Measurements from ENCODE around the gene CHPF2.

DNA sequence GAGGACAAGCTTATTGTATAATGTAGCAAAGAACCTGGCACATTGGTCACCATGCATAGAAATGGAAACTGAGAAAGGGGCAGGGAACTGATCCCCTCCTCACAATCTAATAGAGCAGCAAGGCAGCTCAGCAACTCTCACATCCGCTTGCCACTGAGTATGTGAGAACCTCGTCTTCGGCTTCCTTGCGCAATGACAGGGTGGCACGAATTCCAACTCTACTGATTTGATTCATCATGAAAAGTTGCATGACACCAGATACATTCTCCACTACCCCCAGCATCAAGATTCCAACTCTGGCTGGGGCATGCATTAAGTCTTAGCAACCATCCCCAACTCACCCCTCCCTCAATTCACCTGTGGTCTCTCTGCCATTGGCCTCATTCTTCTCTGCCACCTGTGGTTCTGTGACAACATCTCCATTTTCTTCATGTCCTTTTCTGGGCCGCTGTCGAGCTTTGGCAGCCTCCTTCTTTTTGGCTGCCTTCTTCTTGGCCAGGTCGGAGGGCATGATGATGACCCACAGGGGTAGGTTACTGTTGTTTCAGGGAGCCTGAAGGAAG, 6.3 kb upstream of the CHPF2 start:
- no peak for TF ChIP-seq POLR2A (IDR thresholded peaks at IDR 0.05)
- TF ChIP-seq, protein P1, sequence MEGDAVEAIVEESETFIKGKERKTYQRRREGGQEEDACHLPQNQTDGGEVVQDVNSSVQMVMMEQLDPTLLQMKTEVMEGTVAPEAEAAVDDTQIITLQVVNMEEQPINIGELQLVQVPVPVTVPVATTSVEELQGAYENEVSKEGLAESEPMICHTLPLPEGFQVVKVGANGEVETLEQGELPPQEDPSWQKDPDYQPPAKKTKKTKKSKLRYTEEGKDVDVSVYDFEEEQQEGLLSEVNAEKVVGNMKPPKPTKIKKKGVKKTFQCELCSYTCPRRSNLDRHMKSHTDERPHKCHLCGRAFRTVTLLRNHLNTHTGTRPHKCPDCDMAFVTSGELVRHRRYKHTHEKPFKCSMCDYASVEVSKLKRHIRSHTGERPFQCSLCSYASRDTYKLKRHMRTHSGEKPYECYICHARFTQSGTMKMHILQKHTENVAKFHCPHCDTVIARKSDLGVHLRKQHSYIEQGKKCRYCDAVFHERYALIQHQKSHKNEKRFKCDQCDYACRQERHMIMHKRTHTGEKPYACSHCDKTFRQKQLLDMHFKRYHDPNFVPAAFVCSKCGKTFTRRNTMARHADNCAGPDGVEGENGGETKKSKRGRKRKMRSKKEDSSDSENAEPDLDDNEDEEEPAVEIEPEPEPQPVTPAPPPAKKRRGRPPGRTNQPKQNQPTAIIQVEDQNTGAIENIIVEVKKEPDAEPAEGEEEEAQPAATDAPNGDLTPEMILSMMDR (IDR thresholded peaks at IDR 0.05), result no peak
